Spleen (tissue), 7 donors: ENCODE results near the gene FLNB.
"Not testable (repeated sequence)": the region's sequence is repeated elsewhere in the genome, so short reads cannot be mapped to it uniquely, and the experiment has no call there.

ENCODE experiments used
- CTCF ChIP-seq, 11 experiments: fragments of 200-600 bp in 7 of 11; fragments of 450-650 bp in 4 of 11; sonication (generic) in 4 of 11; IDR thresholded peaks in 8 of 11; conservative IDR thresholded peaks in 3 of 11; 1 replicate in 7 of 11; 2 replicates in 4 of 11; pipeline versions ENCODE4 v1.4.0 to v1.8.0; 2016 to 2021; ENCODE audit warnings: antibody characterized with exemption in 11 of 11, inconsistent platforms in 4 of 11, mild to moderate bottlenecking in 1 of 11
- POLR2A ChIP-seq, 3 donors: fragments of 450-650 bp; IDR thresholded peaks; one replicate each; pipeline ENCODE4 v1.5.1; 2017; ENCODE audit warnings: antibody characterized with exemption in 3 of 3, mild to moderate bottlenecking in 1 of 3
- donor health status: DM: no; HTN: no; CAD: no; lungs with moderate emphysema.
- donor health status: DM: no; HTN: no; CAD: no.
- donor health status: DM: no; HTN: no; CAD: no.

GRCh38 chr3:58055891-58056290 is 47.7 kb downstream of the FLNB start:
- TF ChIP-seq POLR2A (IDR thresholded peaks at IDR 0.05); CTCF (IDR thresholded peaks at IDR 0.05 in 8 of 11, conservative IDR thresholded peaks at IDR 0.05 in 3 of 11): not testable (repeated sequence)
